Esophagus squamous epithelium (tissue), 4 donors: ENCODE results near the gene DEFB127.

Experiments
- POLR2A ChIP-seq, 4 donors: fragments of 450-650 bp; IDR thresholded peaks; one replicate each; pipeline ENCODE4 v1.6.1; 2017; ENCODE audit warnings: antibody characterized with exemption in 4 of 4, mild to moderate bottlenecking in 4 of 4, moderate library complexity in 3 of 4
- TF ChIP-seq, protein P1 (sequence below), 6 experiments: fragments of 450-650 bp in 4 of 6; fragments of 200-600 bp in 2 of 6; sonication (generic) in 2 of 6; IDR thresholded peaks; one replicate each; pipeline ENCODE4 v1.5.1; 2016 to 2019; ENCODE audit warnings: antibody characterized with exemption in 6 of 6, mild to moderate bottlenecking in 4 of 6, moderate library complexity in 4 of 6

DNA sequence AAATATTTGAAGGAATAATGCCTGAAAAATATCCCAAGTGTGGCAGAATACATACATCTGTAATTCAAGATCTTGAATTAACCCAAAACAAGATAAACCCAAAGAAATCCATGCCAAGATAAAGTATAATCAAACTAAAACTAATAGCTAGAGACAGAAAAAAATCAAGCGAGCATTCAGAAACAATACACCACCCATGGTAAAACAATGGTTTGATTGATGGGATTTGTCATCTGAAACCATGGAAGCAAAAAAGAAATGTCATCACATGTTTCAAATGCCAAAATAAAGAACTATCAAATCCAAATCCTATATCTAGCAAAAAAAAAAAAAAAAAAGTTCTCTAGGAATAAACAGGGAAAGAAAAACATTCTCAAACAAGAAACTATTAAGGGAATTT lies 5.1 kb upstream of the DEFB127 start:
- no peak for TF ChIP-seq POLR2A (IDR thresholded peaks at IDR 0.05)
- TF ChIP-seq, protein P1, sequence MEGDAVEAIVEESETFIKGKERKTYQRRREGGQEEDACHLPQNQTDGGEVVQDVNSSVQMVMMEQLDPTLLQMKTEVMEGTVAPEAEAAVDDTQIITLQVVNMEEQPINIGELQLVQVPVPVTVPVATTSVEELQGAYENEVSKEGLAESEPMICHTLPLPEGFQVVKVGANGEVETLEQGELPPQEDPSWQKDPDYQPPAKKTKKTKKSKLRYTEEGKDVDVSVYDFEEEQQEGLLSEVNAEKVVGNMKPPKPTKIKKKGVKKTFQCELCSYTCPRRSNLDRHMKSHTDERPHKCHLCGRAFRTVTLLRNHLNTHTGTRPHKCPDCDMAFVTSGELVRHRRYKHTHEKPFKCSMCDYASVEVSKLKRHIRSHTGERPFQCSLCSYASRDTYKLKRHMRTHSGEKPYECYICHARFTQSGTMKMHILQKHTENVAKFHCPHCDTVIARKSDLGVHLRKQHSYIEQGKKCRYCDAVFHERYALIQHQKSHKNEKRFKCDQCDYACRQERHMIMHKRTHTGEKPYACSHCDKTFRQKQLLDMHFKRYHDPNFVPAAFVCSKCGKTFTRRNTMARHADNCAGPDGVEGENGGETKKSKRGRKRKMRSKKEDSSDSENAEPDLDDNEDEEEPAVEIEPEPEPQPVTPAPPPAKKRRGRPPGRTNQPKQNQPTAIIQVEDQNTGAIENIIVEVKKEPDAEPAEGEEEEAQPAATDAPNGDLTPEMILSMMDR (IDR thresholded peaks at IDR 0.05), result no peak
